GM23338 (cell line): ENCODE data around the gene RAB30. TPM values are rescaled to one million over a fixed set of nuclear protein-coding genes. Genes with fewer than 3 reads are reported as not detected.

Source experiments
- ATAC-seq: fragments of 200-7000 bp; cut with Tn5 transposase; 3 replicates; pipeline ENCODE4 v1.9.1; 2020
- DNase-seq: peaks from one replicate; pipeline ENCODE4 v3.0.0-alpha.2; 2015; ENCODE audit warnings: low spot score
- H2AFZ ChIP-seq: fragments of 200-600 bp; sonication (generic); 2 replicates; pipeline ENCODE4 v1.8.0; 2016; ENCODE audit warnings: antibody characterized with exemption, mild to moderate bottlenecking, moderate library complexity
- H3F3A ChIP-seq: fragments of 200-600 bp; sonication (generic); replicated peaks from 2 replicates; pipeline ENCODE4 v1.8.0; 2017; ENCODE audit warnings: antibody characterized with exemption, mixed run types, low read depth
- H3K27ac ChIP-seq: fragments of 200-600 bp; sonication (generic); 2 replicates; pipeline ENCODE4 v1.6.1; 2016; ENCODE audit warnings: low read depth
- H3K27me3 ChIP-seq: fragments of 200-600 bp; sonication (generic); 2 replicates; pipeline ENCODE4 v1.8.0; 2016; ENCODE audit warnings: mild to moderate bottlenecking, mixed run types, moderate library complexity; ENCODE audit not compliant: insufficient read depth
- H3K36me3 ChIP-seq: fragments of 200-600 bp; sonication (generic); 2 replicates; pipeline ENCODE4 v1.8.0; 2016; ENCODE audit warnings: mild to moderate bottlenecking; ENCODE audit not compliant: insufficient read depth
- H3K4me1 ChIP-seq: fragments of 200-600 bp; sonication (generic); 2 replicates; pipeline ENCODE4 v1.8.0; 2016; ENCODE audit warnings: mild to moderate bottlenecking, moderate library complexity; ENCODE audit not compliant: insufficient read depth
- H3K4me2 ChIP-seq: fragments of 200-600 bp; sonication (generic); 2 replicates; pipeline ENCODE4 v1.7.1; 2017; ENCODE audit warnings: mixed run types
- H3K4me3 ChIP-seq: fragments of 200-600 bp; sonication (generic); 2 replicates; pipeline ENCODE4 v1.6.1; 2016; ENCODE audit warnings: mixed run types
- H3K79me2 ChIP-seq: fragments of 200-600 bp; sonication (generic); replicated peaks from 2 replicates; pipeline ENCODE4 v1.8.0; 2017; ENCODE audit warnings: mild to moderate bottlenecking; ENCODE audit not compliant: insufficient read depth
- H3K9me2 ChIP-seq: fragments of 200-600 bp; sonication (generic); 2 replicates; pipeline ENCODE4 v1.8.0; 2017; ENCODE audit not compliant: insufficient read depth
- H4K20me1 ChIP-seq: fragments of 200-600 bp; sonication (generic); replicated peaks from 2 replicates; pipeline ENCODE4 v1.8.0; 2017; ENCODE audit warnings: mild to moderate bottlenecking; ENCODE audit not compliant: insufficient read depth
- H3K27ac Mint-ChIP-seq: 2 replicates; pipeline ENCODE4 v1.8.0; 2020; ENCODE audit warnings: inconsistent platforms, mild to moderate bottlenecking, moderate library complexity, mixed read lengths
- H3K27me3 Mint-ChIP-seq: 3 replicates; pipeline ENCODE4 v1.8.0; 2022; ENCODE audit warnings: low read depth, mild to moderate bottlenecking, moderate library complexity, mixed read lengths, inconsistent platforms; ENCODE audit not compliant: insufficient read depth, poor library complexity
- H3K36me3 Mint-ChIP-seq: 3 replicates; pipeline ENCODE4 v1.8.0; 2021; ENCODE audit warnings: low read depth, mild to moderate bottlenecking, inconsistent platforms, moderate library complexity, mixed read lengths
- H3K4me1 Mint-ChIP-seq: 3 replicates; pipeline ENCODE4 v1.8.0; 2020; ENCODE audit warnings: mild to moderate bottlenecking, inconsistent platforms, mixed read lengths
- H3K4me3 Mint-ChIP-seq: 3 replicates; pipeline ENCODE4 v1.8.0; 2021; ENCODE audit warnings: moderate library complexity, mild to moderate bottlenecking, inconsistent platforms, mixed read lengths
- H3K9me3 Mint-ChIP-seq: 3 replicates; pipeline ENCODE4 v1.8.0; 2020; ENCODE audit warnings: moderate library complexity, mild to moderate bottlenecking, inconsistent platforms, mixed read lengths
- CREB1 ChIP-seq: fragments of 250-450 bp; sonication (Bioruptor Pico); IDR thresholded peaks from 2 replicates; pipeline ENCODE4 v1.5.0; 2020; ENCODE audit warnings: low read depth, mild to moderate bottlenecking, moderate library complexity
- CTCF ChIP-seq, 2 experiments: fragments of 200-600 bp in 1 of 2; sonication (generic) in 1 of 2; conservative IDR thresholded peaks; 2 replicates each; pipeline versions ENCODE4 v1.5.1 to v1.6.1; 2016 to 2017; ENCODE audit warnings: antibody characterized with exemption in 2 of 2, low read depth in 2 of 2, mild to moderate bottlenecking in 2 of 2, moderate library complexity in 1 of 2
- JUNB ChIP-seq: IDR thresholded peaks from one replicate; pipeline ENCODE4 v1.6.1; 2016; ENCODE audit warnings: antibody characterized with exemption; ENCODE audit not compliant: unreplicated experiment
- NANOG ChIP-seq: IDR thresholded peaks from 2 replicates; pipeline ENCODE4 v1.6.1; 2016; ENCODE audit warnings: antibody characterized with exemption, borderline replicate concordance
- POLR2AphosphoS5 ChIP-seq: IDR thresholded peaks from 2 replicates; pipeline ENCODE4 v1.6.1; 2016; ENCODE audit warnings: antibody characterized with exemption, low read depth
- REST ChIP-seq: IDR thresholded peaks from one replicate; pipeline ENCODE4 v1.6.1; 2018; ENCODE audit warnings: antibody characterized with exemption; ENCODE audit not compliant: unreplicated experiment
- STAT1 ChIP-seq: IDR thresholded peaks from one replicate; pipeline ENCODE4 v1.6.1; 2016; ENCODE audit warnings: antibody characterized with exemption; ENCODE audit not compliant: unreplicated experiment
- ZNF114 ChIP-seq: fragments of 250-450 bp; sonication (Bioruptor Pico); IDR thresholded peaks from 2 replicates; pipeline ENCODE4 v1.5.0; 2020; ENCODE audit warnings: mild to moderate bottlenecking, moderate library complexity
- ZNF331 ChIP-seq: fragments of 250-450 bp; sonication (Bioruptor Pico); IDR thresholded peaks from 2 replicates; pipeline ENCODE4 v1.5.0; 2020; ENCODE audit warnings: low read depth, mild to moderate bottlenecking, moderate library complexity
- ZNF462 ChIP-seq: fragments of 250-450 bp; sonication (Bioruptor Pico); IDR thresholded peaks from 2 replicates; pipeline ENCODE4 v1.5.0; 2020; ENCODE audit warnings: mild to moderate bottlenecking, moderate library complexity
- polyA plus RNA-seq: library from polyadenylated mRNA; unstranded; fragments of >200 nt; fragmentation: Nextera tagmentation; extraction: Ambion mirVana; gene quantifications from 2 replicates; pipeline ENCODE4 v1.2.1, GENCODE V29; 2016
- total RNA-seq: library from RNA; depleted of rRNA; stranded (reverse); fragments of >200 nt; shearing (Covaris generic); gene quantifications from 2 replicates; pipeline ENCODE4 v1.2.3, GENCODE V29; 2014

The RAB30 gene
- total and polyA plus RNA-seq, 2 experiments from 2014 or later, result 3.3 to 6.6 TPM

GRCh38 chr11:82980292-82980691, 91.4 kb downstream of the RAB30 start (continued):
- TF ChIP-seq REST (no peak), POLR2AphosphoS5 (no peak), ZNF331 (CRISPR knock-in tag) (no peak), STAT1 (no peak)

- no peaks in the 10 kb centered on the region for H3F3A ChIP-seq
- DNase-seq (no peak), ATAC-seq (no peak)
- Mint-ChIP-seq H3K4me1 (no peaks in the 10 kb centered on the region), H3K27me3 (no peaks in the 10 kb centered on the region), H3K27ac (no peak overlapping the region; the same call in 1 of the 2 replicates), H3K9me3 (no peaks in the 10 kb centered on the region), H3K36me3 (no peaks in the 10 kb centered on the region), H3K4me3 (no peak overlapping the region)
- H3K27ac ChIP-seq, result no peak overlapping the region
- TF ChIP-seq NANOG, result no peak
- no peak for TF ChIP-seq JUNB
- TF ChIP-seq CREB1 (CRISPR knock-in tag), result no peak
- no peak for TF ChIP-seq CTCF (conservative IDR thresholded peaks at IDR 0.05; ENCODE audit: low read depth in 2 of 2)
- no peak for TF ChIP-seq ZNF114 (CRISPR knock-in tag)
- TF ChIP-seq ZNF462, result no peak
- H3K79me2 ChIP-seq, result no peaks in the 10 kb centered on the region
- H2AFZ ChIP-seq, result no peak overlapping the region
- H3K9me2 ChIP-seq, result no peaks in the 10 kb centered on the region
- H3K4me2 ChIP-seq, result no peak overlapping the region
- H3K27me3 ChIP-seq, result no peaks in the 10 kb centered on the region
- no peaks in the 10 kb centered on the region for H3K4me1 ChIP-seq
- no peaks in the 10 kb centered on the region for H4K20me1 ChIP-seq
- H3K36me3 ChIP-seq, result no peaks in the 10 kb centered on the region
- H3K4me3 ChIP-seq, result no peak overlapping the region
Measured at GRCh38 chr11:82979824-82980223, 91.9 kb downstream of the RAB30 start.
